Skeletal muscle tissue (tissue), 4 donors: ENCODE data around the gene HYLS1. TPM values are rescaled to one million over a fixed set of nuclear protein-coding genes. Genes with fewer than 3 reads are reported as not detected.
A peak's percentile ranks its signal among the peaks of the same experiment; 100 is the strongest.
"Not testable (repeated sequence)": the region's sequence is repeated elsewhere in the genome, so short reads cannot be mapped to it uniquely, and the experiment has no call there.

Experiments
- H3K27ac ChIP-seq: one replicate; pipeline ENCODE4 v1.7.0; 2013; ENCODE audit warnings: mild to moderate bottlenecking, low read depth, low read length, inconsistent platforms
- H3K27me3 ChIP-seq, 3 donors: one replicate each; pipeline ENCODE4 v1.7.0; 2013; ENCODE audit warnings: low read length in 3 of 3; ENCODE audit not compliant: control insufficient read depth in 3 of 3, insufficient read depth in 3 of 3
- H3K36me3 ChIP-seq, 3 donors: one replicate each; pipeline ENCODE4 v1.7.0; 2013; ENCODE audit warnings: low read length in 3 of 3; ENCODE audit not compliant: control insufficient read depth in 3 of 3, insufficient read depth in 3 of 3
- H3K4me1 ChIP-seq, 3 donors: one replicate each; pipeline ENCODE4 v1.7.0; 2013; ENCODE audit warnings: low read length in 3 of 3, mild to moderate bottlenecking in 3 of 3; ENCODE audit not compliant: control insufficient read depth in 3 of 3, insufficient read depth in 3 of 3
- H3K4me3 ChIP-seq, 3 donors: one replicate each; pipeline ENCODE4 v1.7.0; 2013; ENCODE audit warnings: low read length in 3 of 3
- H3K9ac ChIP-seq, 3 donors: one replicate each; pipeline ENCODE4 v1.7.0; 2013; ENCODE audit warnings: low read length in 3 of 3, mild to moderate bottlenecking in 3 of 3, moderate library complexity in 2 of 3, low read depth in 1 of 3
- H3K9me3 ChIP-seq, 3 donors: one replicate each; pipeline ENCODE4 v1.7.0; 2013; ENCODE audit warnings: low read length in 3 of 3; ENCODE audit not compliant: control insufficient read depth in 3 of 3
- total RNA-seq: library from RNA; depleted of rRNA; stranded (reverse); fragments of >200 nt; gene quantifications from one replicate; pipeline ENCODE4 v1.2.3, GENCODE V29; 2014
- donor health status: Osteomylitis.

The HYLS1 gene
- total RNA-seq, 1 donor from 2014 or later: 5.2 TPM

DNA sequence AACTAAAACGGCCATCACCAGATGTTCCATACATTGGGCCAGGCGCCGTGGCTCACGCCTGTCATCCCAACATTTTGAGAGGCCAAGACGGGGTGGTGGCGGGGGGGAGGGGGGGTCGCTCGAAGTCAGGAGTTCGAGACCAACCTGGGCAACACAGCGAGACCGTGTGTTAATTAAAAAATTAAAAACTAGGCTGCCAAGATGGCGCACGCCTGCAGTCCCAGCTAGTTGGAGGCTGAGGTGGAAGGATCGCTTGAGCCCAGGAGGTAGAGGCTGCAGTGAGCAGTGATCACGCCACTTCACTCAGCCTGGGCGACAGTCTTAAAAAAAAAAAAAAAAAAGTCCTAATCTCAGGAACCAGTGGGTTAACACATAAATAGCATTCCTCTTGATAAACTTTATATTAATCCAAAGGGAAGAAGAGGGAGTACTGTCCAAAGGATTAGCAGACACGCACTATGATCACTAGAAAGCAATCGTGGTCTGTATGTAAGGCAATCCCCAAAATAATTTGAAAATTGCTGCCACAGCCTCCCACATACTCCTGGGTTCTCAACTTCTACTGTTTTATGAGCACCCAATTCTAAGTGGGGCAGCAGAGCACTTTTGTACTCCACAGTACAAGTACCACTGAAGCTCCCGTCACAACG is 14.9 kb downstream of the HYLS1 start:
- Histone ChIP-seq H3K4me3 (peak overlapping the region; percentile 89 to 96 (median 91)), H3K27me3 (peaks cover 8 to 19% (median 18%) of the 10 kb centered on the region in 3 donors), H3K27ac (peak overlapping the region; percentile 93), H3K9ac (peak overlapping the region; percentile 88 to 95 (median 90)), H3K4me1 (peaks cover 13 to 16% (median 16%) of the 10 kb centered on the region in 3 donors), H3K9me3 (no peaks in the 10 kb centered on the region), H3K36me3 (peaks cover 6 to 11% (median 7%) of the 10 kb centered on the region in 3 donors)

- no peaks in the 10 kb centered on the region for H3K9me3 ChIP-seq
- peak within 1 kb of the TSS; percentile 93 for H3K27ac ChIP-seq
- peaks cover 6 to 11% (median 7%) of the 10 kb centered on the region in 3 donors for H3K36me3 ChIP-seq
- H3K9ac ChIP-seq: peak within 1 kb of the TSS; percentile 88 to 95 (median 90)
- H3K4me1 ChIP-seq: peaks cover 13 to 16% (median 16%) of the 10 kb centered on the region in 3 donors
- H3K27me3 ChIP-seq: peaks cover 8 to 19% (median 18%) of the 10 kb centered on the region in 3 donors
- peak within 1 kb of the TSS; percentile 89 to 96 (median 91) for H3K4me3 ChIP-seq
Observed at GRCh38 chr11:125902927-125903710, 15.7 kb downstream of the HYLS1 start, which contains the start of gene PUS3. TSS of gene PUS3 (minus strand) at chr11:125903206. CDS start at chr11:125896284, 6,922 bp downstream.

- H3K9me3 ChIP-seq: no peaks in the 10 kb centered on the region
- peaks cover 6 to 11% (median 7%) of the 10 kb centered on the region in 3 donors for H3K36me3 ChIP-seq
- peaks cover 8 to 26% (median 18%) of the 10 kb centered on the region in 3 donors for H3K27me3 ChIP-seq
- no peak within 1 kb of the TSS for H3K27ac ChIP-seq
- H3K4me1 ChIP-seq: peaks cover 13 to 16% (median 16%) of the 10 kb centered on the region in 3 donors
- H3K9ac ChIP-seq: no peak within 1 kb of the TSS
- H3K4me3 ChIP-seq: peak within 1 kb of the TSS; percentile 89 to 96 (median 91)
Observed at GRCh38 chr11:125903711-125904659, 16.5 kb downstream of the HYLS1 start, which contains the start of gene DDX25. TSS of gene DDX25 (plus strand) at chr11:125904508. CDS start at chr11:125904518, 10 bp downstream.

DNA sequence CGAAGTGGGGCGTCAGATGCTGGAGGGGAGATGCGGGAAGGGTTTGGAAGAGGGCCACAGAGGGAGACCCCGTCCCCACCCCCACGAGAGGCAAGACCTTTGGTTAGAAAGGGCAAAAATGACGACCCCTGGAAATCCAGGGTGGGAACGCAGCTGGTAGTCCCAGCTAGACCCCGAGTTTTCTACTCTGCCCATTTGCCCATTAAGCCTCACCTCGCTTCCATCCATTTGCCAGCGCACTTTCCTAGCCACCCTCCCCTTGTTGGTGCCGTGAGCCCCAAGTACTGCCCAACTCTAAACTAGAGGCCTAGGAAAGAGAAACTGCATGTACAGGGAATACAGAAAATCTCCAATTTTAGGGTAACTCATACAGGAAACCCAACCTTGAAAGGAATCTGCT is 17.2 kb downstream of the HYLS1 start:
- H3K4me3 ChIP-seq: peak overlapping the region in 1 of 3 donors; percentile 40
- H3K36me3 ChIP-seq: peaks cover 4 to 6% (median 5%) of the 10 kb centered on the region in 3 donors
- H3K27me3 ChIP-seq: peaks cover 8 to 26% (median 18%) of the 10 kb centered on the region in 3 donors
- no peak overlapping the region for H3K27ac ChIP-seq
- no peaks in the 10 kb centered on the region for H3K9me3 ChIP-seq
- H3K4me1 ChIP-seq: peaks cover 13 to 16% (median 16%) of the 10 kb centered on the region in 3 donors
- H3K9ac ChIP-seq: no peak overlapping the region

DNA sequence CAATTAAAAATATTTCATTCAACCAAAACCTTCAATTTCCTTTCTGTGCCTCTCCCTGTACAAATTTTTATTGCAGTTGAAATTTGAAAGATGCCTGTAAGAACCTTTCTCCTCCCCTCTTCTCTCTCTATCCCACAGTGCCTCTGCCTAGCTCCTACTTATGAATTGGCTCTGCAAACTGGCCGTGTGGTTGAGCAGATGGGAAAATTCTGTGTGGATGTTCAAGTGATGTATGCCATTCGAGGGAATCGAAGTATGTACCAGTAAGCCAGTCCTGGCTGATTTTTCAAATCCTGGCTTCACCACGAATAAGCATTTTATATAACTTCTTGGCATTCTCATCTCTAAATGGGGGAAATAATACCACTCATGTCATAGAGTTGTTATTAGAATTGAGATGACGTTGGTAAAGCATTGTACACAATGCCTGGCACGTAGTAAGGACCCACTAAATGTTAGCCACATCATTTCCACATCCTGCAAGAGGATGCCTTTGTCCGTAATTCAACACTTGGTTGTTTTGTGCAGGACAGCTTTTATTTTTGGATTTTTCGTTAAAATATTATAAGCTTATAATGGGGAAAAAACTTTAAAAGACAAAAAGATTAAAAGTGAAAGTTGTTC is 22.9 kb downstream of the HYLS1 start:
- H3K27me3 ChIP-seq: peaks cover 4 to 11% (median 9%) of the 10 kb centered on the region in 3 donors
- no peak overlapping the region for H3K4me3 ChIP-seq
- no peak overlapping the region for H3K9ac ChIP-seq

DNA sequence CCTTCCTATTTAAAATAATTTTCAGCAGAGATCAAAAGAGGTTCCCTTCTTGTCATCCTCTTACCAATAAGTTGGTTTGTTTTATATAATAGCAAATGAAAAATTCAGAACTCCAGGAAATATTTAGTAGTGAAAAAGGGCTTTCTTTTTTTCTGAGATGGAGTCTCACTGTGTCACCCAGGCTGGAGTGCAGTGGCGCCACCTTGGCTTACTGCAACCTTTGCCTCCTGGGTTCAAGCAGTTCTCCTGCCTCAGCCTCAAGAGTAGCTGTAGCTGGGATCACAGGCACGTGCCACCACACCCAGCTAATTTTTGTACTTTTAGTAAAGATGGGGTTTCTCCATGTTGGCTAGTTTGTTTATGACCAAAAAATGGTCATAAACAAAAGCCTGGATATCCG is 27.1 kb downstream of the HYLS1 start:
- peaks cover 5 to 19% (median 15%) of the 10 kb centered on the region in 3 donors for H3K27me3 ChIP-seq
- not testable (repeated sequence) for H3K9ac ChIP-seq, H3K36me3 ChIP-seq, H3K4me1 ChIP-seq, H3K9me3 ChIP-seq, H3K27ac ChIP-seq, H3K4me3 ChIP-seq

More for the DNA sequence above, 22.9 kb downstream of the HYLS1 start:
- Histone ChIP-seq H3K4me1 (no peaks in the 10 kb centered on the region), H3K27ac (no peak overlapping the region), H3K9me3 (no peaks in the 10 kb centered on the region), H3K36me3 (no peaks in the 10 kb centered on the region)

- H3K36me3 ChIP-seq: no peaks in the 10 kb centered on the region
- peaks cover 5 to 17% (median 15%) of the 10 kb centered on the region in 3 donors for H3K27me3 ChIP-seq
- no peak overlapping the region for H3K27ac ChIP-seq
- H3K9ac ChIP-seq: no peak overlapping the region
- no peaks in the 10 kb centered on the region for H3K4me1 ChIP-seq
- no peak overlapping the region for H3K4me3 ChIP-seq
- H3K9me3 ChIP-seq: no peaks in the 10 kb centered on the region
Observed at GRCh38 chr11:125916683-125917347, 29.3 kb downstream of the HYLS1 start.

GRCh38 chr11:125918140-125918840 is 30.8 kb downstream of the HYLS1 start:
- H3K27ac ChIP-seq: no peak overlapping the region
- H3K27me3 ChIP-seq: peaks cover 5 to 17% (median 15%) of the 10 kb centered on the region in 3 donors

More at GRCh38 chr11:125918140-125918840, 30.8 kb downstream of the HYLS1 start:
- no peaks in the 10 kb centered on the region for H3K36me3 ChIP-seq
- H3K9ac ChIP-seq: no peak overlapping the region
- no peaks in the 10 kb centered on the region for H3K9me3 ChIP-seq
- no peak overlapping the region for H3K4me3 ChIP-seq
- H3K4me1 ChIP-seq: no peaks in the 10 kb centered on the region
